HCT116 (cell line): ENCODE measurements around the gene ESRRG. TPM values are rescaled to one million over a fixed set of nuclear protein-coding genes. Genes with fewer than 3 reads are reported as not detected.

ENCODE experiments used
- ATAC-seq: fragments of 200-7000 bp; cut with Tn5 transposase; 2 replicates; pipeline ENCODE4 v1.9.1; 2020; ENCODE audit warnings: mild to moderate bottlenecking, moderate library complexity
- BruUV-seq: library from RNA; stranded (reverse); fragments of 400-500 nt; replicated peaks from 2 replicates; lab custom pipeline; 2021; lab: Mats Ljungman, UMichigan
- CTCF ChIA-PET: fragments of 300-600 bp; sonication (Branson Sonifier 250); formaldehyde crosslinking; loops from one replicate; lab custom pipeline; 2021; ENCODE audit warnings: antibody characterized with exemption; lab: Charles Lee
- POLR2A ChIA-PET: fragments of 300-600, 350-600 bp; sonication (Branson Sonifier 250); formaldehyde crosslinking; loops from one replicate; lab custom pipeline; 2021; ENCODE audit warnings: antibody characterized with exemption; lab: Charles Lee
- RAD21 ChIA-PET, 2 experiments: fragments of 300-600 bp; sonication (Branson Sonifier 250); formaldehyde crosslinking; loops; one replicate each; lab custom pipeline; 2023; ENCODE audit warnings: low total read pairs in 2 of 2; ENCODE audit not compliant: uncharacterized antibody in 2 of 2, unreplicated experiment in 2 of 2, low non-redundant PET in 1 of 2; lab: Charles Lee
- DNase-seq: peaks from one replicate; pipeline ENCODE4 v3.0.0-alpha.2; 2010; ENCODE audit warnings: low read depth, low spot score
- H2AFZ ChIP-seq: fragments of 200-600 bp; shearing (Covaris generic), sonication (generic); 2 replicates; pipeline ENCODE4 v1.6.1; 2017; ENCODE audit warnings: low read depth, mixed run types, mixed read lengths, antibody characterized with exemption, low read length; ENCODE audit not compliant: poor library complexity, severe bottlenecking
- H3K27ac ChIP-seq: 2 replicates; pipeline ENCODE4 v1.5.1; 2012; ENCODE audit warnings: low read depth, low read length
- H3K27me3 ChIP-seq: fragments of 200-600 bp; sonication (generic); 2 replicates; pipeline ENCODE4 v1.6.1; 2016; ENCODE audit warnings: mixed run types, low read length, mixed read lengths; ENCODE audit not compliant: insufficient read depth
- H3K36me3 ChIP-seq, 2 experiments: fragments of 200-500 bp in 1 of 2; fragments of 200-600 bp in 1 of 2; sonication (Bioruptor generic) in 1 of 2; sonication (generic) in 1 of 2; 2 replicates each; pipeline versions ENCODE4 v1.5.1 to v1.6.1; 2014 to 2016; ENCODE audit warnings: low read length in 2 of 2, inconsistent platforms in 1 of 2, mixed read lengths in 1 of 2, mixed run types in 1 of 2; ENCODE audit not compliant: insufficient read depth in 2 of 2, control insufficient read depth in 1 of 2
- H3K4me1 ChIP-seq, 2 experiments: fragments of 200-600 bp in 1 of 2; sonication (generic) in 1 of 2; 2 replicates each; pipeline versions ENCODE4 v1.5.1 to v1.6.1; 2012 to 2017; ENCODE audit warnings: low read length in 2 of 2, inconsistent platforms in 1 of 2, mild to moderate bottlenecking in 1 of 2, mixed read lengths in 1 of 2, mixed run types in 1 of 2, moderate library complexity in 1 of 2; ENCODE audit not compliant: insufficient read depth in 2 of 2, control insufficient read depth in 1 of 2
- H3K4me2 ChIP-seq: fragments of 200-600 bp; sonication (generic); 2 replicates; pipeline ENCODE4 v1.6.1; 2017; ENCODE audit warnings: mixed run types, low read length, mixed read lengths
- H3K4me3 ChIP-seq, 2 experiments: fragments of 200-600 bp in 1 of 2; sonication (generic) in 1 of 2; replicated peaks in 1 of 2; 2 replicates each; pipeline ENCODE4 v1.5.1; 2011 to 2016; ENCODE audit warnings: low read length in 2 of 2, control low read depth in 1 of 2, low read depth in 1 of 2, mild to moderate bottlenecking in 1 of 2, mixed read lengths in 1 of 2, mixed run types in 1 of 2
- H3K79me2 ChIP-seq: fragments of 200-600 bp; sonication (generic); 2 replicates; pipeline ENCODE4 v1.6.1; 2017; ENCODE audit warnings: mild to moderate bottlenecking, mixed run types, low read length, moderate library complexity, mixed read lengths; ENCODE audit not compliant: insufficient read depth
- H3K9ac ChIP-seq: fragments of 200-600 bp; sonication (generic); 2 replicates; pipeline ENCODE4 v1.6.1; 2016; ENCODE audit warnings: low read length, mixed read lengths
- H3K9me2 ChIP-seq: fragments of 200-600 bp; sonication (generic), shearing (Covaris generic); 2 replicates; pipeline ENCODE4 v1.6.1; 2017; ENCODE audit warnings: mixed run types, mild to moderate bottlenecking, moderate library complexity; ENCODE audit not compliant: insufficient read depth
- H3K9me3 ChIP-seq, 2 experiments: fragments of 200-500 bp in 1 of 2; fragments of 200-600 bp in 1 of 2; sonication (Bioruptor generic) in 1 of 2; sonication (generic) in 1 of 2; 2 replicates each; pipeline ENCODE4 v1.6.1; 2014 to 2017; ENCODE audit warnings: low read length in 2 of 2, mixed read lengths in 2 of 2, inconsistent platforms in 1 of 2, low read depth in 1 of 2, mild to moderate bottlenecking in 1 of 2, mixed run types in 1 of 2, moderate library complexity in 1 of 2; ENCODE audit not compliant: control insufficient read depth in 1 of 2, insufficient read depth in 1 of 2
- H4K20me1 ChIP-seq: fragments of 200-600 bp; sonication (generic), shearing (Covaris generic); 2 replicates; pipeline ENCODE4 v1.6.1; 2017; ENCODE audit warnings: mixed run types, mild to moderate bottlenecking, moderate library complexity; ENCODE audit not compliant: insufficient read depth
- CBX3 ChIP-seq: IDR thresholded peaks from 2 replicates; pipeline ENCODE4 v1.6.1; 2012; ENCODE audit warnings: low read depth
- CEBPB ChIP-seq: IDR thresholded peaks from 2 replicates; pipeline ENCODE4 v1.6.1; 2012; ENCODE audit warnings: low read depth
- CTCF ChIP-seq, 3 experiments: fragments of 200-600 bp in 1 of 3; sonication (generic) in 1 of 3; IDR thresholded peaks in 2 of 3; conservative IDR thresholded peaks in 1 of 3; 2 replicates each; pipeline ENCODE4 v1.5.1; 2012 to 2017; ENCODE audit warnings: low read depth in 2 of 3, low read length in 2 of 3, antibody characterized with exemption in 1 of 3, borderline replicate concordance in 1 of 3, control low read depth in 1 of 3, mild to moderate bottlenecking in 1 of 3, mixed read lengths in 1 of 3, mixed run types in 1 of 3, moderate library complexity in 1 of 3; ENCODE audit not compliant: insufficient read depth in 1 of 3
- EGR1 ChIP-seq: IDR thresholded peaks from 2 replicates; pipeline ENCODE4 v1.6.1; 2012; ENCODE audit warnings: low read depth
- ELF1 ChIP-seq: IDR thresholded peaks from 2 replicates; pipeline ENCODE4 v1.6.1; 2012; ENCODE audit warnings: low read depth, borderline replicate concordance
- EZH2 ChIP-seq: fragments of 200-600 bp; sonication (generic); IDR thresholded peaks from 2 replicates; pipeline ENCODE4 v1.6.1; 2017; ENCODE audit warnings: antibody characterized with exemption, mixed run types
- EZH2phosphoT487 ChIP-seq: fragments of 200-600 bp; IDR thresholded peaks from 2 replicates; pipeline ENCODE4 v1.6.1; 2018; ENCODE audit warnings: antibody characterized with exemption, borderline replicate concordance
- FOSL1 ChIP-seq: IDR thresholded peaks from 2 replicates; pipeline ENCODE4 v1.6.1; 2012; ENCODE audit warnings: low read depth
- POLR2A ChIP-seq: IDR thresholded peaks from 2 replicates; pipeline ENCODE4 v1.7.0; 2011; ENCODE audit warnings: borderline replicate concordance; ENCODE audit not compliant: insufficient read depth, insufficient read length; ENCODE audit errors: extremely low read depth
- REST ChIP-seq: IDR thresholded peaks from 2 replicates; pipeline ENCODE4 v1.6.1; 2012; ENCODE audit warnings: low read depth
- SP1 ChIP-seq: IDR thresholded peaks from 2 replicates; pipeline ENCODE4 v1.6.1; 2012; ENCODE audit warnings: low read depth
- ZFX ChIP-seq: fragments of 450-650 bp; IDR thresholded peaks from 2 replicates; pipeline ENCODE4 v1.6.1; 2017
- ZNF274 ChIP-seq: fragments of 200-500 bp; sonication (Bioruptor generic); IDR thresholded peaks from 2 replicates; pipeline ENCODE4 v1.6.1; 2014; ENCODE audit warnings: mild to moderate bottlenecking, low read depth, low read length, inconsistent platforms
- intact Hi-C: fragments of 100-400 bp; cut with micrococcal nuclease; formaldehyde crosslinking; loops from 2 replicates; pipeline ENCODE4 v1.10.0; 2022
- total RNA-seq: library from RNA; stranded (reverse); gene quantifications from one replicate; pipeline ENCODE4 v1.2.1, GENCODE V29; 2021; ENCODE audit not compliant: unreplicated experiment
- TF ChIP-seq, protein P1 (sequence below): IDR thresholded peaks from 2 replicates; pipeline ENCODE4 v1.6.1; 2011; ENCODE audit warnings: mild to moderate bottlenecking, low read length, moderate library complexity; ENCODE audit not compliant: insufficient replicate concordance; ENCODE audit errors: extremely low read depth

The ESRRG gene
- total RNA-seq, 1 experiment from 2014 or later = not detected

GRCh38 chr1:216666441-216666840 lies 56.8 kb downstream of the ESRRG start:
- POLR2A ChIA-PET = no interaction called here

More at GRCh38 chr1:216666441-216666840, 56.8 kb downstream of the ESRRG start:
- no peaks in the 10 kb centered on the region for H4K20me1 ChIP-seq
- no peak overlapping the region for H3K9ac ChIP-seq
- TF ChIP-seq ELF1 = no peak
- no peak for TF ChIP-seq POLR2A
- TF ChIP-seq CEBPB = no peak
- TF ChIP-seq REST = no peak
- no peak for TF ChIP-seq SP1
- TF ChIP-seq ZFX = no peak
- TF ChIP-seq EZH2phosphoT487 = no peak
- no peak for TF ChIP-seq CTCF (IDR thresholded peaks at IDR 0.05 in 2 of 3, conservative IDR thresholded peaks at IDR 0.05 in 1 of 3; ENCODE audit: borderline replicate concordance in 1 of 3, insufficient read depth in 1 of 3, low read depth in 2 of 3, low read length in 2 of 3)
- no peak for TF ChIP-seq CBX3
- no peak for TF ChIP-seq EGR1
- TF ChIP-seq FOSL1 = no peak
- TF ChIP-seq, protein P1, sequence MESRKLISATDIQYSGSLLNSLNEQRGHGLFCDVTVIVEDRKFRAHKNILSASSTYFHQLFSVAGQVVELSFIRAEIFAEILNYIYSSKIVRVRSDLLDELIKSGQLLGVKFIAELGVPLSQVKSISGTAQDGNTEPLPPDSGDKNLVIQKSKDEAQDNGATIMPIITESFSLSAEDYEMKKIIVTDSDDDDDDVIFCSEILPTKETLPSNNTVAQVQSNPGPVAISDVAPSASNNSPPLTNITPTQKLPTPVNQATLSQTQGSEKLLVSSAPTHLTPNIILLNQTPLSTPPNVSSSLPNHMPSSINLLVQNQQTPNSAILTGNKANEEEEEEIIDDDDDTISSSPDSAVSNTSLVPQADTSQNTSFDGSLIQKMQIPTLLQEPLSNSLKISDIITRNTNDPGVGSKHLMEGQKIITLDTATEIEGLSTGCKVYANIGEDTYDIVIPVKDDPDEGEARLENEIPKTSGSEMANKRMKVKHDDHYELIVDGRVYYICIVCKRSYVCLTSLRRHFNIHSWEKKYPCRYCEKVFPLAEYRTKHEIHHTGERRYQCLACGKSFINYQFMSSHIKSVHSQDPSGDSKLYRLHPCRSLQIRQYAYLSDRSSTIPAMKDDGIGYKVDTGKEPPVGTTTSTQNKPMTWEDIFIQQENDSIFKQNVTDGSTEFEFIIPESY = no peak
- TF ChIP-seq EZH2 = no peak
- no peak for TF ChIP-seq ZNF274
- no peak for DNase-seq
- ATAC-seq = no peak
- H3K4me1 ChIP-seq = no peaks in the 10 kb centered on the region
- BruUV-seq = no TSS peak
- no peak overlapping the region for H3K4me3 ChIP-seq
- no peak overlapping the region for H2AFZ ChIP-seq
- no peaks in the 10 kb centered on the region for H3K27me3 ChIP-seq
- no peaks in the 10 kb centered on the region for H3K79me2 ChIP-seq
- RAD21 ChIA-PET = no interaction called here
- H3K4me2 ChIP-seq = no peak overlapping the region
- no peaks in the 10 kb centered on the region; a peak in 2 of 4 replicates for H3K9me3 ChIP-seq
- no peak overlapping the region for H3K27ac ChIP-seq
- no peaks in the 10 kb centered on the region for H3K36me3 ChIP-seq
- intact Hi-C loops = no loop called here
- H3K9me2 ChIP-seq = no peaks in the 10 kb centered on the region
- CTCF ChIA-PET = no interaction called here
